ENCODE results near the gene BAD. TPM values are rescaled to one million over a fixed set of nuclear protein-coding genes. Genes with fewer than 3 reads are reported as not detected.
A peak's percentile ranks its signal among the peaks of the same experiment; 100 is the strongest.

Gene BAD
- total RNA-seq, 2 donors from 2014 or later = 39.2 to 83.8 TPM

DNA sequence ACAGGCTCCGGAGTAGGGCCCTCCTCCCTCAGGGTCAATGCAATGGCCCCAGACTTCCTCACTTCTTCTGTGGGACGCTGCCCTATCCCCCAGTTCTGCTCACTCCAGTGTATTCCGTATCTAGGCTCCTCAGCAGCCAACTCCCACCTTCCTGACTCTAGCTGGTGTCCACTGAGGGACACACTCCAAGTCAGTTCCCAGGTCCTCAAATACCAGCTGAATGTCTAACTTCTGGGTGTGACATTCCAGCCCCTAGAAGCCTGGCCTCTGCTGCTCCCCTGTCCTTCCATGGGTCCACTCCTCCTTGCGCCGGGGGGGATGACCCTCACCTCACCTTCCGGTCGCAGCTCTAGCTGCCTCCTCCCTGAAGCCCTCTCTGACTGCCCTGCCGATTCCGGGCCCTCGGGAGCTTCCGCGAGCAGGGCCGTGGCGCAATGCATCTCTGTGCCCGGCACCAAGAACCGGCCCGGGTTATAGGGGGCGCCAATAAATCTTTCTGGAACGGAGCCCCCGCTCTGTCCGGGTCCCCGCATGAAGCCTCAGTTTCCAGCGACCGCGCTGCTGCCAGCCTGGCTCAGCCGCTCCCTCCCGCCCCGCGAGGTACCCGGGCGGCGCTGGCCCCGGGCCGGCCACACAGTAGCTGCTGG lies 15.4 kb downstream of the BAD start:
- Histone ChIP-seq H3K9me3 (no peaks in the 10 kb centered on the region), H3K4me1 (ENCODE audit: control insufficient read depth in 1 of 2, low read depth in 2 of 2) (peaks cover 10 to 28% of the 10 kb centered on the region in 2 donors), H3K27ac (peak overlapping the region; percentile 80 to 92), H3K4me3 (peak overlapping the region; percentile 76), H3K36me3 (peaks cover 21% of the 10 kb centered on the region), H3K27me3 (replicated peaks; ENCODE audit: insufficient read depth) (no peaks in the 10 kb centered on the region)
- peak; percentile 8 for ATAC-seq (ENCODE audit: insufficient number of reproducible peaks, low FRiP score, low read depth)
- no peak for DNase-seq (ENCODE audit: low spot score)
- TF ChIP-seq, protein P1, sequence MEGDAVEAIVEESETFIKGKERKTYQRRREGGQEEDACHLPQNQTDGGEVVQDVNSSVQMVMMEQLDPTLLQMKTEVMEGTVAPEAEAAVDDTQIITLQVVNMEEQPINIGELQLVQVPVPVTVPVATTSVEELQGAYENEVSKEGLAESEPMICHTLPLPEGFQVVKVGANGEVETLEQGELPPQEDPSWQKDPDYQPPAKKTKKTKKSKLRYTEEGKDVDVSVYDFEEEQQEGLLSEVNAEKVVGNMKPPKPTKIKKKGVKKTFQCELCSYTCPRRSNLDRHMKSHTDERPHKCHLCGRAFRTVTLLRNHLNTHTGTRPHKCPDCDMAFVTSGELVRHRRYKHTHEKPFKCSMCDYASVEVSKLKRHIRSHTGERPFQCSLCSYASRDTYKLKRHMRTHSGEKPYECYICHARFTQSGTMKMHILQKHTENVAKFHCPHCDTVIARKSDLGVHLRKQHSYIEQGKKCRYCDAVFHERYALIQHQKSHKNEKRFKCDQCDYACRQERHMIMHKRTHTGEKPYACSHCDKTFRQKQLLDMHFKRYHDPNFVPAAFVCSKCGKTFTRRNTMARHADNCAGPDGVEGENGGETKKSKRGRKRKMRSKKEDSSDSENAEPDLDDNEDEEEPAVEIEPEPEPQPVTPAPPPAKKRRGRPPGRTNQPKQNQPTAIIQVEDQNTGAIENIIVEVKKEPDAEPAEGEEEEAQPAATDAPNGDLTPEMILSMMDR (IDR thresholded peaks at IDR 0.05) = no peak

DNA sequence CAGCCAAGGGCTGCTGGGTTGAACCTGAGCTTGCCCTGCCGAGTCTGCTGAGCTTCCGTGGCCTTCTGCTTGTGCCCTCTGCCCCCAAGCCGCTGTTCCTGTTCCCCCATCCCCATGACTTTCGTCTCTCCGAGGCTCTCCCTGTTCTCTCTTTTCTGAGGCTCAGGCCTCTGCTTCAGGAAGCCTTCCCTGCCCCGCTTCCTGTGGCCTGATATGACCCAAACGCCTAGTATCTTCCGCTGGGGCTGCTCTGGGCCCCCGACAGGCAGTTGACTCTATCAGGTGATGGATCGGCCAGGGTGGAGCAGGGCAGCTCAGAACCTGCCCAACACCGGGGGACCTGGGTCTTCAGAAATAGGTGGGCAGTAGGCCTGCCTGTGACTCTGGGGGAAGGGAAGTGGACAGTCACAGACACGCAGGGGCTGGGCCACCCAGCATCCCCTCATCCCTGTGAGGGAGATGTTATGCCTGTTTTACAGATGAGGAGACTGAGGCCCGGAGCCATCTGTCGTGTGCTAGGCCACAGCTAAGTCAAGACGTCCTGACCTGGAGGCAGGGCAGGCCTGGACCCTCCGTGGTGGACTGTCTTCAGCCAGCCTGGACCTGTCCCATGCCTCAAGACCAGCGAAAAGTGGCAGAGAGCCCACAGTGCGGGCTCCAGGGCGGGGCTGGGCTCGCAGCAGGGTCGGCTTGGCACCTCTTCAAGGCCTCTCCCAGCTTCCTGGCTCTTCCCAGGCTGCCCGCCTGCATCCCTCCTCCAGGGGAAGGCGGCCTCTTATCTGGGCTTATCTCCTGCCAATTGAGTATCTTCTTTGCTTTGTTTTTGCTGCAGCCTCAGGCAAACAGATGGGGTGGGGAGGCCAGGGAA lies 16.2 kb downstream of the BAD start:
- ATAC-seq (ENCODE audit: insufficient number of reproducible peaks, low FRiP score, low read depth) (no peak), DNase-seq (ENCODE audit: low spot score) (no peak)
- peaks cover 10 to 28% of the 10 kb centered on the region in 2 donors for H3K4me1 ChIP-seq (ENCODE audit: control insufficient read depth in 1 of 2, low read depth in 2 of 2)
- H3K27me3 ChIP-seq (replicated peaks; ENCODE audit: insufficient read depth) = no peaks in the 10 kb centered on the region
- peak overlapping the region; percentile 80 to 92 for H3K27ac ChIP-seq
- H3K36me3 ChIP-seq = peaks cover 28% of the 10 kb centered on the region
- H3K9me3 ChIP-seq = no peaks in the 10 kb centered on the region
- peak overlapping the region; percentile 76 for H3K4me3 ChIP-seq
- TF ChIP-seq, protein P1 (IDR thresholded peaks at IDR 0.05) = no peak

DNA sequence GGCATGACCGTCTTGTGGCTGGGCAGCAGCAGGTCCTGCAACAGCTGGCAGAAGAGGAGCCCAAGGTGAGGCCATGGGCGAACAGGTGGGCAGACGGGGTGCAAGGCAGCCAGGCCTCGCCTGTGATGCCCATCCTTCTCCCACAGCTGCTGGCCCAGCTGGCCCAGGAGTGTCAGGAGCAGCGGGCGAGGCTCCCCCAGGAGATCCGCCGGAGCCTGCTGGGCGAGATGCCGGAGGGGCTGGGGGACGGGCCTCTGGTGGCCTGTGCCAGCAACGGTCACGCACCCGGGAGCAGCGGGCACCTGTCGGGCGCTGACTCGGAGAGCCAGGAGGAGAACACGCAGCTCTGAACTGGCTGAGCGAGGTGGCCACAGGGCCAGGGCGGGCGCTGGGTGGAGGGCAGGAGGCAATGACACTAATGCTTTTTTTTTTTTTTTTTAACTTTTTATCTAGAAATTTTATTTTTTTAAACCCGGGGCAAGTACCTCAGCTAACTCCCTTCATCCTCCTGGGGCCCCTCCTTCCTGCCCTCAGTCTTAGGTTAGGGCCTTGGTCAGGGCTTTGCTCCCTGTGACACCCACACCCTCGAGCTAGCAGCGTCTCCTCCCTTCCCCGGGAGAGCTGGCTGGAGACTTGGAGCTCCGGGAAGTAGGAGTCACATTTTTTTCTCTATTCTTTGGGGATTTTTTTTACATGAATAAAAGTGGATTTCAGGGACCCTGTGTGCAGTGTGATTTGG lies 17.1 kb downstream of the BAD start:
- no peak overlapping the region for H3K4me3 ChIP-seq
- ATAC-seq (ENCODE audit: insufficient number of reproducible peaks, low FRiP score, low read depth) = no peak
- H3K27ac ChIP-seq = peak overlapping the region; percentile 80 to 92
- TF ChIP-seq, protein P1 (IDR thresholded peaks at IDR 0.05) = no peak
- H3K4me1 ChIP-seq (ENCODE audit: control insufficient read depth in 1 of 2, low read depth in 2 of 2) = peaks cover 10 to 28% of the 10 kb centered on the region in 2 donors
- H3K27me3 ChIP-seq (replicated peaks; ENCODE audit: insufficient read depth) = no peaks in the 10 kb centered on the region
- no peaks in the 10 kb centered on the region for H3K9me3 ChIP-seq
- H3K36me3 ChIP-seq = peaks cover 37% of the 10 kb centered on the region
- no peak for DNase-seq (ENCODE audit: low spot score)

- Histone ChIP-seq H3K36me3 (peaks cover 47% of the 10 kb centered on the region), H3K27me3 (replicated peaks; ENCODE audit: insufficient read depth) (no peaks in the 10 kb centered on the region), H3K4me1 (ENCODE audit: control insufficient read depth in 1 of 2, low read depth in 2 of 2) (peaks cover 10 to 18% of the 10 kb centered on the region in 2 donors), H3K4me3 (no peak overlapping the region), H3K9me3 (no peaks in the 10 kb centered on the region), H3K27ac (no peak overlapping the region)
- TF ChIP-seq, protein P1 (IDR thresholded peaks at IDR 0.05) = no peak
- ATAC-seq (ENCODE audit: insufficient number of reproducible peaks, low FRiP score, low read depth) (no peak), DNase-seq (ENCODE audit: low spot score) (no peak)
These were observed 18.1 kb downstream of the BAD start for GRCh38 chr11:64266339-64266738.
